Measurements from ENCODE around the gene IFNA8.

IFNA8 gene

GRCh38 chr9:21452681-21453080, 43.8 kb downstream of the IFNA8 start:
- TF ChIP-seq FOXM1 (IDR thresholded peaks at IDR 0.05; ENCODE audit: borderline replicate concordance, low read depth), result no peak

- TF ChIP-seq CREB1 (IDR thresholded peaks at IDR 0.05; ENCODE audit: low read depth), result no peak
- no peak for TF ChIP-seq FOXM1 (IDR thresholded peaks at IDR 0.05; ENCODE audit: borderline replicate concordance, low read depth)
- no peak for TF ChIP-seq TEAD4 (IDR thresholded peaks at IDR 0.05)
- TF ChIP-seq MAX (IDR thresholded peaks at IDR 0.05), result no peak
- no peak for TF ChIP-seq CEBPB (IDR thresholded peaks at IDR 0.05)
- TF ChIP-seq EP300 (IDR thresholded peaks at IDR 0.05; ENCODE audit: borderline replicate concordance), result no peak
- no peak for TF ChIP-seq TAF1 (IDR thresholded peaks at IDR 0.05; ENCODE audit: low read depth)
- TF ChIP-seq RAD21 (IDR thresholded peaks at IDR 0.05; ENCODE audit: low read depth), result no peak
- TF ChIP-seq EGR1 (IDR thresholded peaks at IDR 0.05), result no peak
- no peak for TF ChIP-seq REST (IDR thresholded peaks at IDR 0.05; ENCODE audit: low read depth)
- TF ChIP-seq YY1 (IDR thresholded peaks at IDR 0.05; ENCODE audit: low read depth), result no peak
- TF ChIP-seq ZBTB7A (IDR thresholded peaks at IDR 0.05; ENCODE audit: low read depth), result no peak
- TF ChIP-seq NFIC (IDR thresholded peaks at IDR 0.05), result no peak
- TF ChIP-seq TCF12 (IDR thresholded peaks at IDR 0.05; ENCODE audit: low read depth), result no peak
- TF ChIP-seq, protein P1, sequence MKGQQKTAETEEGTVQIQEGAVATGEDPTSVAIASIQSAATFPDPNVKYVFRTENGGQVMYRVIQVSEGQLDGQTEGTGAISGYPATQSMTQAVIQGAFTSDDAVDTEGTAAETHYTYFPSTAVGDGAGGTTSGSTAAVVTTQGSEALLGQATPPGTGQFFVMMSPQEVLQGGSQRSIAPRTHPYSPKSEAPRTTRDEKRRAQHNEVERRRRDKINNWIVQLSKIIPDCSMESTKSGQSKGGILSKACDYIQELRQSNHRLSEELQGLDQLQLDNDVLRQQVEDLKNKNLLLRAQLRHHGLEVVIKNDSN (IDR thresholded peaks at IDR 0.05), result no peak
These were observed 45.2 kb downstream of the IFNA8 start for GRCh38 chr9:21454149-21454548.

DNA sequence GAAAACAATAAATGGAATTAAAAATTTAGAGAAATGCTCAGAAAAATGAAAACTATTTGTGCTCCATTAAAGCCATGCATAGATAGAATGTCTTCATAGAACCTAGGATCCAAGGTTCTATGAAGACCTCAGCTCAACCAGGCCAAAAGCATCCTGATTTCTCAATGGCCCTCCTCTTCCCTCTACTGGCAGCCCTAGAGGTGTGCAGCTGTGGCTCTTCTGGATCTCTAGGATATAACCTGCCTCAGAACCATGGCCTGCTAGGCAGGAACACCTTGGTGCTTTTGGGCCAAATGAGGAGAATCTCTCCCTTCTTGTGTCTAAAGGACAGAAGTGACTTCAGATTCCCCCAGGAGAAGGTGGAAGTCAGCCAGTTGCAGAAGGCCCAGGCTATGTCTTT, 46.4 kb downstream of the IFNA8 start:
- TF ChIP-seq EGR1 (IDR thresholded peaks at IDR 0.05) (no peak), NFIC (IDR thresholded peaks at IDR 0.05) (no peak), TEAD4 (IDR thresholded peaks at IDR 0.05) (no peak), RAD21 (IDR thresholded peaks at IDR 0.05; ENCODE audit: low read depth) (peak; percentile 70), CEBPB (IDR thresholded peaks at IDR 0.05) (no peak)
